HG03135 (cell line): ENCODE results near the gene RSBN1L.
"Not testable (repeated sequence)": the region's sequence is repeated elsewhere in the genome, so short reads cannot be mapped to it uniquely, and the experiment has no call there.

Source experiments
- ATAC-seq: cut with Tn5 transposase; IDR thresholded peaks from one replicate; pipeline ENCODE4 v1.9.1; 2021; ENCODE audit warnings: mild to moderate bottlenecking, moderate library complexity; ENCODE audit not compliant: unreplicated experiment

The RSBN1L gene

GRCh38 chr7:77696057-77696642 is at the start of gene RSBN1L:
TSS of gene RSBN1L (plus strand) at chr7:77696459. CDS start at chr7:77696470, 11 bp downstream.
- peak; percentile 98 for ATAC-seq

DNA sequence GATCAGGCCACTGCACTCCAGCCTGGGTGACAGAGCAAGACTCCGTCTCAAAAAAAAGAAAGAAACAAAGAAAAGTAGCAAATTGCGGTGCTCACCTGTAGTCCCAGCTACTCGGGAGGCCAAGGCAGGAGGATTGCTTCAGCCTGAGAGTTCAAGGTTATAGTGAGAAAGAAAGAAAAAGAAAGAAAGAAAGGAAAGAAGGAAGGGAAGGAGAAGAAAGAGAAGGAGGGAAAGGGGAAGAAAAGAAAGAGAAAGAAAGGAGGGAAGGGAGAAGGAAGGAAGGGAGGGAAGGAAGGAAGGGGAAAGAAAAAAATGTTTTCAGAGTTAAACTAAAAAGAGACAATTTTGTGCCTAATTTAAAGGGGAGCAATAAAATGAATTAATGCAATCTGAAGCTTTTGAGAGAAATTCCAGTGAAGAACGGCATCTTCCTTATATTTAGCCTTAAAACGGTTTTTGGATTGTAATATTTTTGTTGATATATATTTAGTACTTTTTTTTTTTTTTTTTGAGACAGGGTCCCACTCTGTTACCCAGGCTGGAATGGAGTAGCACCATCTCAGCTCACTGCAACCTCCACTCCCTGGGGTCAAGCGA is 47.4 kb upstream of the RSBN1L start:
- no peak for ATAC-seq

DNA sequence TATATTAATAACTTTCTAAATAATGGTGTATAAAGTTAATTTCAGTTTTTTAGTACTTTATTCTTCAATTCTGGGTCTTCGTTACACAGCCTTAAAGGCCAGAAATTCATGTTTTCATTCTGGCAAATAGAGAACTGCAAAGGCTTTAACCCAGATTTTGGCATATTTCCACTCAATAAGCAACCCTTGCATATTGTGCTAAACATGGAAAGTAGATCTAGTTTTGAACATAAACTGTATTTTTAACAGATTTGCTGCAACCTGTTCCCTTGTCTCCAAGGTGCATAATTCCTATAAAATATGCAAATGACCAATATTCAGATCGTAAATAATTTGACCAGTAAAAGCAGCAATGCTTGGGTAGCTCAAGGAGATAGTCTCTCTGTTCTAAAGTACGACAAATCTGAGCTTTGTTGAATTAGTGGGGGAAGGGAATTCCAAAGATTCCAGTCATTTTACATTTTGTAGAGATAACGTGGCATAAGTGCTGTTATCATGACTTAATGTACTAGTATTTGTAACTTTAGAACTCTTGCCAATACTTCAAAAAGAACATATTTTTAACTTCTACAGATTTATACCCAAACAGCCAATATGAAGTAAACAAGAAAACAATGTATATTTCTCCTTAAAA is 46.4 kb upstream of the RSBN1L start:
- ATAC-seq, result no peak

GRCh38 chr7:77651575-77652162 is 44.6 kb upstream of the RSBN1L start:
- ATAC-seq, result no peak

DNA sequence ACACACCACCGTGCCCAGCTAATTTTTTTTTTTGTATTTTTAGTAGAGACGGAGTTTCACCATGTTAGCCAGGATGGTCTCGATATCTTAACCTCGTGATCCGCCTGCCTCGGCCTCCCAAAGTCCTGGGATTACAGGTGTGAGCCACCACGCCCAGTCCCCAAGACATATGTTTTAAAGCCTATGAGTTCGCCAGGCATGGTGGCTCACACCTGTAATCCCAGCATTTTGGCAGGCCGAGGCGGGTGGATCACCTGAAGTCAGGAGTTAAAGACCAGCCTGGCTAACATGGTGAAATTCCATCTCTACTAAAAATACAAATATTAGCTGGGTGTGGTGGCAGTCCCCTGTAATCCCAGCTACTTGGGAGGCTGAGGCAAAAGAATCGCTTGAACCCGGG is 43.4 kb upstream of the RSBN1L start:
- ATAC-seq, result not testable (repeated sequence)

GRCh38 chr7:77653572-77653971 is 42.7 kb upstream of the RSBN1L start:
- ATAC-seq, result no peak

GRCh38 chr7:77655356-77655755 is 40.9 kb upstream of the RSBN1L start:
- no peak for ATAC-seq

DNA sequence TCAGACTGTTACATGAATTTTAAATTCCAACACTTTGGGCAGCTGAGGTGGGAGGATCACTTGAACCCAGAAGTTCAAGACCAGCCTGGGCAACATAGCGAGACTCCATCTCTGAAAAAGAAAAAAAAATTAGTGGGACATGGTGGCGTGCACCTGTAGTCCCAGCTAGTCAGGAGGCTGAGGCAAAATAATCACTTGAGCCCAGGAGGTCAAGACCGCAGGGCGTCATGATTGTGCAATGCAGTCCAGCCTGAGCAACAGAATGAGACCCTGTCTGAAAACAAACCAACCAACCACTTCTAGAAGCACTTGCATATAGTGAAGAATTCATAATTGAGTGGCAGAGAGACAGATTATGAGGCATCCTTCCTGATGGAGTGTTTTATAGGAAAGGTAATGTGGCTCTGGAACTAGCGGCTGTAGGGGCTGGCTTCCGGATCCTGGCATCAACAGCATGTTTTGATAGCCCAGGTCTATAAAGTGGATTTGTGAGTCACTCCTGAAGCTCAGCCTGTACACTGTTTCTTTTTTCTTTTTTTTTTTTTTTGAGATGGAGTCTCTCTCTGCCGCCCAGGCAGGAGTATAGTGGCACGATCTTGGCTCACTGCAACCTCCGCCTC is 40.3 kb upstream of the RSBN1L start:
- ATAC-seq, result no peak

DNA sequence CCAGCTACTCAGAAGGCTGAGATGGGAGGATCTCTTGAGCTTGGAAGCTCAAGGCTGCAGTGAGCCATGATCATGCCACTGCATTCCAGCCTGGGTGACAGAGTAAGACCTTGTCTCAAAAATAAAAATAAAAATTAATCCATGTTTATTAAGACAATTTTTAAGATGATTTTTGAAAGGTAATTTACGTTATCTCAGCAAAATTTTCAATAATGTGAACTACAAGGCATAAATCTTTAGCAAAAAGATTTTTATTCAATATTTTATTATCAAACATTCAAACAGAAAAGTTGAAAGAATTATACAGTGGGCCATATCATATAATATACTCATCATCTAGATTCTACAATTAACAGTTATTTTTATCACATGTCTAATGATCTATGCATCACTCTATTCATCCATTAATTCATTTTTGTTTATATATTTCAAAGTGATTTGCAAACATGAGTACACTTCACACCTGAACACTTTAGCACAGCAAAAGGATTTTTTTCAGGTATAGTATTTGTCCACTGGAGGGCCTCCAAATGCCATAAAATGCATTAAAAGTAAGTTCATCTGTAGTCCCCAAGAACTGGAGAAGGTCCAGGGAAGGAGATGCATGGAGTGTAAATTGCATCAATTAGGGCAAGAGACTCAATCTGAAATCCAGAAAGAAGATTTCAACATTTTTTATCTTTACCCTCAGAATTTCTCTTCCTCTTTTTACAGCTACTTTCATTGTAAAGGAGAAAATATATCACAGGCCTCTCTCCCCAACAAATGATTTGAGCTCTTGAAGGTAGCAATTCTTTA is 38.6 kb upstream of the RSBN1L start:
- no peak for ATAC-seq

- no peak for ATAC-seq
These were observed 37.3 kb upstream of the RSBN1L start for GRCh38 chr7:77658928-77659327.

GRCh38 chr7:77661816-77662215 is 34.4 kb upstream of the RSBN1L start:
- no peak for ATAC-seq

DNA sequence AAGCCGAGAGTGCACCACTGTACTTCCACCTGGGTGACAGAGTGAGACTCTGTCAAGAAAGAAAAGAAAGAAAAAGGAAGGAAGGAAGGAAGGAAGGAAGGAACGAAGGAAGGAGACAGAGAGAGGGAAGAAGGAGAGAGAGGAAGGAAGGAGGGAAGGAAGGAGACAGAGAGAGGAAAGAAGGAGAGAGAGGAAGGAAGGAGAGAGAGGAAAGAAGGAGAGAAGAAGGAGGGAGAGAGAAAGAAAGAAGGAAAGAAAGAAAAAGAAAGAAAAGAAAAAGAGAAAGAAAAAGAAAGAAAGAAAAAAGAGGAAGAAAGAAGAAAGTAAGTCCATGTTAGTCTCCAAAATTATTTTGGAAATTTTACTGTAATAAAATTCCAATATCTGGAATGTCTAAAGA is 33.4 kb upstream of the RSBN1L start:
- no peak for ATAC-seq

- ATAC-seq, result no peak
These were observed 31.5 kb upstream of the RSBN1L start for GRCh38 chr7:77664715-77665114.

- ATAC-seq, result no peak
These were observed 31.1 kb upstream of the RSBN1L start for GRCh38 chr7:77665161-77665560.

GRCh38 chr7:77667459-77668086 is 28.7 kb upstream of the RSBN1L start:
- no peak for ATAC-seq

GRCh38 chr7:77674878-77675277 is 21.4 kb upstream of the RSBN1L start:
- ATAC-seq, result no peak

DNA sequence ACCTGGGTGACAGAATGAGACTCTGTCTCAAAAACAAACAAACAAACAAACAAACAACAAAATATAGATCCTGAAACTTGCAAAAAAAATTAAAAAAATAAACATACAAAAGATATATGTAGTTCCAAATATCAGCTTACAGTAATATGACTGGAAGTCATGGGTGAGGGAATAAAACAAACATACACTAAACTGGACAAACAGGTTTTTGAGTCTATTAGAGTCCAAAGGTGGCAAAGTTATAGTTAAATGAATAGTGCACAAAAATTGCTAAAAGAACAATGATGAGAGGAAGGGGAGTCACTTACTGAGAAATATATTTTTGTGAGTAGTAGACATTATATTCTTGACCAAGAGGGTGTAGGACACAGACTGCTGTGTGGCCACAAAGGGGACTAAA is 16.7 kb upstream of the RSBN1L start:
- ATAC-seq, result no peak

- no peak for ATAC-seq
These were observed 16.0 kb upstream of the RSBN1L start for GRCh38 chr7:77680266-77680665.

DNA sequence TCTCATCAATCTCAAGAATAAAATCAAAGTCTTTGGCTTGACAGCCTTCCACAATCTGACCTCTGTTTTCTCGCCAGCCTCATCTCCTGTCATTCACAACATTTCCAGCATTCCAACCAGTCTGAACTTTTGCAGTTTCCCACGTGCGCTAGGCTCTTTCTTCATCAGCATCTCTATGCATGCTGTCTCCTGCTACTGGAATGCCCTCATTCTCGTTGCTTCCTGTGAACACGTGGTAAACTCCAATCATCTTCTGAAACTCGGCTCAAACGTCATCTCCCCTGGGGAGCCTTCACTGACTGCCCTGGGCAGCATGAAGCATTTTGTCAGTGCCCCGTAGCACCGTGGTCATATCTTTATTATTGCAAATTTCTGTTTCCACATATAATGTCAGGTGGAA is 12.2 kb upstream of the RSBN1L start:
- no peak for ATAC-seq

GRCh38 chr7:77685233-77685632 is 11.0 kb upstream of the RSBN1L start:
- ATAC-seq, result no peak
